ENCODE data around the gene RASAL2. TPM values are rescaled to one million over a fixed set of nuclear protein-coding genes. Genes with fewer than 3 reads are reported as not detected.

RASAL2 gene
- total and polyA plus RNA-seq, 12 donors = 2.4 to 31.5 (median 15.0) TPM

- TF ChIP-seq, protein P1, sequence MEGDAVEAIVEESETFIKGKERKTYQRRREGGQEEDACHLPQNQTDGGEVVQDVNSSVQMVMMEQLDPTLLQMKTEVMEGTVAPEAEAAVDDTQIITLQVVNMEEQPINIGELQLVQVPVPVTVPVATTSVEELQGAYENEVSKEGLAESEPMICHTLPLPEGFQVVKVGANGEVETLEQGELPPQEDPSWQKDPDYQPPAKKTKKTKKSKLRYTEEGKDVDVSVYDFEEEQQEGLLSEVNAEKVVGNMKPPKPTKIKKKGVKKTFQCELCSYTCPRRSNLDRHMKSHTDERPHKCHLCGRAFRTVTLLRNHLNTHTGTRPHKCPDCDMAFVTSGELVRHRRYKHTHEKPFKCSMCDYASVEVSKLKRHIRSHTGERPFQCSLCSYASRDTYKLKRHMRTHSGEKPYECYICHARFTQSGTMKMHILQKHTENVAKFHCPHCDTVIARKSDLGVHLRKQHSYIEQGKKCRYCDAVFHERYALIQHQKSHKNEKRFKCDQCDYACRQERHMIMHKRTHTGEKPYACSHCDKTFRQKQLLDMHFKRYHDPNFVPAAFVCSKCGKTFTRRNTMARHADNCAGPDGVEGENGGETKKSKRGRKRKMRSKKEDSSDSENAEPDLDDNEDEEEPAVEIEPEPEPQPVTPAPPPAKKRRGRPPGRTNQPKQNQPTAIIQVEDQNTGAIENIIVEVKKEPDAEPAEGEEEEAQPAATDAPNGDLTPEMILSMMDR (IDR thresholded peaks at IDR 0.05) = no peak
- TF ChIP-seq POLR2A (IDR thresholded peaks at IDR 0.05) = no peak
- intact Hi-C loops (cut with DNase I) = no loop called here
- Histone ChIP-seq H3K4me3 (no peak overlapping the region), H3K9me3 (replicated peaks in 1 of 3) (peaks cover 0 to 6% (median 0%) of the 10 kb centered on the region in 3 donors), H3K36me3 (replicated peaks in 1 of 2) (no peaks in the 10 kb centered on the region), H3K4me1 (replicated peaks in 1 of 2) (peaks cover 0 to 7% of the 10 kb centered on the region in 2 donors), H3K27ac (no peak overlapping the region), H3K27me3 (no peaks in the 10 kb centered on the region)
- 72 to 79% (median 74%) methylated on average over 3 of the region's 3 CpGs for WGBS, 4 donors
- no peak for DNase-seq
These were observed 164.6 kb downstream of the RASAL2 start for GRCh38 chr1:178258536-178258935.

GRCh38 chr1:178262120-178262500, 168.2 kb downstream of the RASAL2 start:
- WGBS, 4 donors = 44 to 57% (median 48%) methylated on average over 3 of the region's 3 CpGs
- TF ChIP-seq, protein P1 (IDR thresholded peaks at IDR 0.05) = no peak
- TF ChIP-seq POLR2A (IDR thresholded peaks at IDR 0.05) = no peak
- Histone ChIP-seq H3K27ac (no peak overlapping the region), H3K36me3 (replicated peaks in 1 of 2) (no peaks in the 10 kb centered on the region), H3K4me1 (replicated peaks in 1 of 2) (peaks cover 0 to 7% of the 10 kb centered on the region in 2 donors), H3K9me3 (replicated peaks in 1 of 3) (no peaks in the 10 kb centered on the region), H3K27me3 (no peaks in the 10 kb centered on the region), H3K4me3 (no peak overlapping the region)
- DNase-seq = no peak
- intact Hi-C loops (cut with DNase I) = no loop called here

DNA sequence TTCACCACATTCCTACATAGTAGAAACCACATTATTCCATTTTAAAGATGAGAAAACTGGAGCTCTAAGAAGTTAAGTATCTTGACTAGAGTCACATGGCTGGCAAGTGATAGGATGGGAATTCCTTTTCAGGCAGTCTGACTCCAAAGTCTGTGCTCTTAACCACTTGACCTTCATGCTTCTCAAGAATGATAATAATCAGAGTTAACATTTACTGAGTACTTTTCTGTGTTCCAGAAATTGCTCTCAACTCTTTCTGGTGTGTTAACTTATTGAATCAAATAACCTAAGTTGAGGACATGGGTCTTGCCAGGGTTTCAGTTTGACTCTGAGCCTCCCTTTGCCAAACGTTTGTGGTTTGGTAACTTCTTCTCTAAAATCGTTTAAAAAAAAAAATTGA, 169.4 kb downstream of the RASAL2 start:
- TF ChIP-seq, protein P1 (IDR thresholded peaks at IDR 0.05) = no peak
- no peak for TF ChIP-seq POLR2A (IDR thresholded peaks at IDR 0.05)
- H3K27ac ChIP-seq = no peak overlapping the region
- no peaks in the 10 kb centered on the region for H3K36me3 ChIP-seq (replicated peaks in 1 of 2)
- peaks cover 0 to 7% of the 10 kb centered on the region in 2 donors for H3K4me1 ChIP-seq (replicated peaks in 1 of 2)
- intact Hi-C loops (cut with DNase I) = no loop called here
- 25 to 45% (median 33%) methylated on average over 2 of the region's 2 CpGs for WGBS, 4 donors
- H3K27me3 ChIP-seq = no peaks in the 10 kb centered on the region
- no peak for DNase-seq
- no peaks in the 10 kb centered on the region for H3K9me3 ChIP-seq (replicated peaks in 1 of 3)
- H3K4me3 ChIP-seq = no peak overlapping the region

GRCh38 chr1:178266113-178266512, 172.2 kb downstream of the RASAL2 start:
- intact Hi-C loops (cut with DNase I) = no loop called here

More at GRCh38 chr1:178266113-178266512, 172.2 kb downstream of the RASAL2 start:
- H3K27me3 ChIP-seq = no peaks in the 10 kb centered on the region
- 94 to 96% (median 95%) methylated on average over 3 of the region's 3 CpGs for WGBS, 4 donors
- no peak overlapping the region for H3K4me3 ChIP-seq
- DNase-seq = no peak
- H3K9me3 ChIP-seq (replicated peaks in 1 of 3) = no peaks in the 10 kb centered on the region
- no peak for TF ChIP-seq POLR2A (IDR thresholded peaks at IDR 0.05)
- TF ChIP-seq, protein P1 (IDR thresholded peaks at IDR 0.05) = no peak
- H3K27ac ChIP-seq = no peak overlapping the region
- peaks cover 0 to 7% of the 10 kb centered on the region in 2 donors for H3K4me1 ChIP-seq (replicated peaks in 1 of 2)
- H3K36me3 ChIP-seq (replicated peaks in 1 of 2) = no peaks in the 10 kb centered on the region

Measured in adrenal gland (tissue), 12 donors.